C4-2B (cell line): ENCODE results near the gene MZT2A.
"Not testable (repeated sequence)": the region's sequence is repeated elsewhere in the genome, so short reads cannot be mapped to it uniquely, and the experiment has no call there.

Source experiments
- H3K27ac ChIP-seq: fragments of 450-650 bp; 2 replicates; pipeline ENCODE4 v1.5.1; 2017
- ZFX ChIP-seq: fragments of 450-650 bp; IDR thresholded peaks from 2 replicates; pipeline ENCODE4 v1.6.1; 2017
- TF ChIP-seq, protein P1 (sequence below): fragments of 450-650 bp; conservative IDR thresholded peaks from 2 replicates; pipeline ENCODE4 v1.5.1; 2017; ENCODE audit warnings: mild to moderate bottlenecking

Gene MZT2A

DNA sequence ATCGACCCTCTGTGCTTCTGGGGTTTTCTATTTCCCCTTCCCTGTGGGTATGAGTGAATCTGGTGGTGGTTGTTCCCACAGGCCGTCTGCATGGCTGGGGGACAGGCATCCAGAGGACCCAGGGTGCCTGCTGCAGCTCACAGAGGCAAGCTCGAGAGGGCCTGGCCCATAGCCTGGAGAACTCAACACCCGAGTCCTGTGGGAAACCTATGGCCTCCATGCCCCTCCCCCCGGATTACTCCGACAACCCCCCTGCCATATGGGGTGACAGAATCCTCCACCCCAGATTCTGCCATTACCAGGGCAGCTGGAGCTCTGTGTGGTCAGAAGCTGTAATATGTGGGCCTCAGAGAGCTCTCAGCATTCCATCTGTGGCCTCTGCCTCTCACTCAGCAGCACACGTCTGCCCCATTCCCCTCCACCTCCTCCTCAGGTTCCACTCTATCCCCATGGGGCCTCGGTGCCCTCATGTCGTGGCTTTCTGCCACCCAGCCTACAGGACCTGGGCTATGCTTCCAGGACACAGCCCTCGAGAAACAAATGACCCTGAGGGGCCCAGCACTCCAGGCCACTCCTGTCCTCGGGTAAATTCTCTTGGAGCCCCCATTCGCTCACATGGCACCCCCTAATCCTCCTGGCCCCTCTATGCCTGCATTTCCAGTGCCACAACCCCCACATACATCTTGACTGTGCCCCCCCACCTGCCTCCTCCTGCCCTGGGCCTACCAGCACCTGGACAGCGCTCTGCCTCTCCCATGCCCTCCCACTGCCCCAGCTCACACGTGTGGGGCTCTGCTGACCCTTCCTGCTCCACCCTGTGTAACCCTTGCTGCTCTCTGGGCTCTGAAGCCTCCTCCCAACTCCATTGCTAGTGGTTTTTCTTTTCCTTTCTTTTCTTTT, 3.6 kb downstream of the MZT2A start:
- no peak overlapping the region for H3K27ac ChIP-seq

DNA sequence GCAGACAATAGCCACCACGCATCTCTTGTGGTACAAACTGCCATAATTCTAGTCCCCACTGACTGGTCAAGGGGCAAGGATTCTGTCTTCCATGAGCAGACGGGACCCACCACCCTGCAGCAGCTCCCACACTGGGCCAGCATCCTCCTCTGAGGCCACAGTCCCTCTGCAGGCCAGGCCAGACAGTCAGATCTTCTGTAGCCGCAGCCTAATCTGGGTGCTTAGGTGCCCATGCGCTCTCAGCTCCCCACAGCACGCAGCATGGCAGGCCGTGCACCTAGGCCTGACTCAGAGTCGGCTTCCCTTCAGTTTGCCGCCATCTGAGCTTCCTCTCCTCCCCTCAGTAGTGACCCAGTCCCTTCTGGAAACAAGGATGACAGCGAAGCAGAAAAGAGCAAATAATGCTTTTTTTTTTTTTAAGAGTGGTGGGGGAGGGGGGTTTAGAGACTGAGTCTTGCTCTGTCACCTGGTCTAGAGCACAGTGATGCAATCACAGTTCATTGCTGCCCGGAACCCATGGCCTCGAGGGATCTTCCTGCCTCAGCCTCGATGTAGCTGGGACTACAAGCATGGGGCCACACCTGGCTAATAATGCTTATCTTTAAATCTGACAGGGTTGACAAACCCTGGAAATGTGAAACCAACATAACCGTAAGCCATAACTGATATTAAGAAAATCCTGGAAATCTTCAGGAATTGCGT, 5.8 kb downstream of the MZT2A start:
- H3K27ac ChIP-seq, result not testable (repeated sequence)

More for the DNA sequence above, 3.6 kb downstream of the MZT2A start:
- TF ChIP-seq ZFX, result no peak
- TF ChIP-seq, protein P1, sequence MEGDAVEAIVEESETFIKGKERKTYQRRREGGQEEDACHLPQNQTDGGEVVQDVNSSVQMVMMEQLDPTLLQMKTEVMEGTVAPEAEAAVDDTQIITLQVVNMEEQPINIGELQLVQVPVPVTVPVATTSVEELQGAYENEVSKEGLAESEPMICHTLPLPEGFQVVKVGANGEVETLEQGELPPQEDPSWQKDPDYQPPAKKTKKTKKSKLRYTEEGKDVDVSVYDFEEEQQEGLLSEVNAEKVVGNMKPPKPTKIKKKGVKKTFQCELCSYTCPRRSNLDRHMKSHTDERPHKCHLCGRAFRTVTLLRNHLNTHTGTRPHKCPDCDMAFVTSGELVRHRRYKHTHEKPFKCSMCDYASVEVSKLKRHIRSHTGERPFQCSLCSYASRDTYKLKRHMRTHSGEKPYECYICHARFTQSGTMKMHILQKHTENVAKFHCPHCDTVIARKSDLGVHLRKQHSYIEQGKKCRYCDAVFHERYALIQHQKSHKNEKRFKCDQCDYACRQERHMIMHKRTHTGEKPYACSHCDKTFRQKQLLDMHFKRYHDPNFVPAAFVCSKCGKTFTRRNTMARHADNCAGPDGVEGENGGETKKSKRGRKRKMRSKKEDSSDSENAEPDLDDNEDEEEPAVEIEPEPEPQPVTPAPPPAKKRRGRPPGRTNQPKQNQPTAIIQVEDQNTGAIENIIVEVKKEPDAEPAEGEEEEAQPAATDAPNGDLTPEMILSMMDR, result no peak

DNA sequence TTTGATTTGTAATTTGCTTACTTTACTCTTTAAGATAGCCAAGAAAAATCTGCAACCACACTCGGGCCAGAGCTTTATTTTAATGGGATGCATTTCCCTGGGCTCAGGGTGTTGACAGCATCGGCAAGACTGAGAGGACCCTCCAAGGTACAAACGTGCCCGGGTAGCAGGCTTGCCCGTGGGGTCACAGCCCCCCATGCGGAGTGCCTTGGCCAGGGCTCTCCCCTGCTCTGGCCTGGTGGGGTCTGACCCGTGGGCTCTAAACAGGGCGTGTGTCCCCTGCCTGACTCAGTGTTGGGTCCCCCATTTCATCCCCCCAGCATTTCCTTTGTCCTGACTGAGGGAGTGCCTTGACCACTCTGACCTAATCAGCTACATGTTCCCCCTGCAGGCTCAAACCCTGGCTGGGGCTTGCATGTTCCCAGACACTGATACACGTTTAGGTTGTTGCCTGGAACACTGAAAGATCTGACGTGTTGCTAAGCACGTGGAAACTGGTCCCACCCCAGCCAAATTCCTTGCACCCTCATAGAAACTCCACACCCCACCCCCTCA, 7.2 kb downstream of the MZT2A start:
- H3K27ac ChIP-seq, result not testable (repeated sequence)

DNA sequence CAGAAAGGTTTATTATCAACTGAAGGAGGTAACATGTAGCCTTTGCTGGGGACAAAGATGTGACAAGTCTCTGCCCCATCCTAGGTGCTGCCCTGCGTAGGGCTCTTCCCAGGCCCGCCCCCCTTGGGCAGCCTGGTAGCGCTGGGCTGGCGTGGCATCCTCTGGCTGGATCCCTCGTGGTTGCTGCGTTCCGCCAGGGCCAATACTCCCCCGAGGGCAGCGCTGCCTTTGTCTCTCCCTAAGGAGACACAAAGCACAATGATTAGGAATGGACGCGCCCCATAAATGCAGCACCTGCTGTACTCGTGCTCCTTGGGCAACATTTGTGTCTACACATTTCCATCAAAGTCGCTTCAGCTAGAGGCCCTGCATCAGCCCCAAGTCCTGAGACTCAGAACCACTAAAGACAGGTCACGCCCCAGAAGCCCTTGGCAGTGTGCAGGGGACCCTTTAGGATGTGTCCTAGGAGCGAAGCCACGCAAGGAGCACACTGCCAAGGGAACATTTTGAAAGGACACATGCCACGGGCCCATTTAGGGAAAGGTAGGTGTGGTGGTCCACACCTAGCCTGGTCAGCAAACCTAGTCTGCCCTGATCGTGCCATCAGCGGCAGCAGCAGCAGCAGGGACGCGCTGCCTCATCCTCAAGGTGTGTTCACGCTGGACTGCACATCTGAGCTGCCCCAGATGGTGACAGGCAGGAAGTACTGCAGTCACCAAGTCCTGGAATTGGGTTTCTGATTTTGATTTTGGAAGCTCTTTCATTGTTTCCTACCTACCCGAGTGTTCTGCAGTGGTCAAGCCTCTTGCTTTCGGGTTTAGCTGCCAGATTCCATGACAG, 8.0 kb downstream of the MZT2A start:
- H3K27ac ChIP-seq, result not testable (repeated sequence)

DNA sequence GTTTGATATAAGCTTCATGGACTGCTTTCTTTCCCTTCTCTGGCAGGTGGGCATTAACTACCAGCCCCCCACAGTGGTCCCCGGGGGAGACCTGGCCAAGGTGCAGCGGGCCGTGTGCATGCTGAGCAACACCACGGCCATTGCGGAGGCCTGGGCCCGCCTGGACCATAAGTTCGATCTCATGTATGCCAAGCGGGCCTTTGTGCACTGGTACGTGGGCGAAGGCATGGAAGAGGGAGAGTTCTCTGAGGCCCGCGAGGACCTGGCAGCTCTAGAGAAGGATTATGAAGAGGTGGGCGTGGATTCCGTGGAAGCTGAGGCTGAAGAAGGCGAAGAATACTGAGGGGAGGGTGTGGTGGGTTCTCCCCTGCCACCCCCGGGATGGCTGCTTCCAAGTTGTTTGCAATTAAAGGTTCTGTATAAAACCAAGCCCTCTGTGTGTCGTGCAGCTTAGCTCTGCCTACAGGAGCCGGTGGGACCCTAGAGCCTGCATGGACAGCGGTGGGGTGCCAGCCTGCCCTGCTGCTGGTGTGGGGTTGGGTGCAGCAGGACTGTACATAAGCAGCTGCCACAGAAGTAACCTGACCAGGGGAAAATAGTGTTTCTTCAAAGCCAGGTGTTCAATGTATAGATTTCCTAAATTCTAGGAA, 9.6 kb downstream of the MZT2A start:
- not testable (repeated sequence) for H3K27ac ChIP-seq

DNA sequence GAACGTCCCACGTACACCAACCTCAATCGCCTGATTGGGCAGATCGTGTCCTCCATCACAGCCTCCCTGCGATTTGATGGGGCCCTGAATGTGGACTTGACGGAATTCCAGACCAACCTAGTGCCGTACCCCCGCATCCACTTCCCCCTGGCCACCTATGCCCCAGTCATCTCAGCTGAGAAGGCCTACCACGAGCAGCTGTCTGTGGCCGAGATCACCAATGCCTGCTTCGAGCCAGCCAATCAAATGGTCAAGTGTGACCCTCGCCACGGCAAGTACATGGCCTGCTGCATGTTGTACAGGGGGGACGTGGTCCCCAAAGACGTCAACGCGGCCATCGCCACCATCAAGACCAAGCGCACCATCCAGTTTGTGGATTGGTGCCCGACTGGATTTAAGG, 11.8 kb downstream of the MZT2A start:
- H3K27ac ChIP-seq, result peak overlapping the region; percentile 87

DNA sequence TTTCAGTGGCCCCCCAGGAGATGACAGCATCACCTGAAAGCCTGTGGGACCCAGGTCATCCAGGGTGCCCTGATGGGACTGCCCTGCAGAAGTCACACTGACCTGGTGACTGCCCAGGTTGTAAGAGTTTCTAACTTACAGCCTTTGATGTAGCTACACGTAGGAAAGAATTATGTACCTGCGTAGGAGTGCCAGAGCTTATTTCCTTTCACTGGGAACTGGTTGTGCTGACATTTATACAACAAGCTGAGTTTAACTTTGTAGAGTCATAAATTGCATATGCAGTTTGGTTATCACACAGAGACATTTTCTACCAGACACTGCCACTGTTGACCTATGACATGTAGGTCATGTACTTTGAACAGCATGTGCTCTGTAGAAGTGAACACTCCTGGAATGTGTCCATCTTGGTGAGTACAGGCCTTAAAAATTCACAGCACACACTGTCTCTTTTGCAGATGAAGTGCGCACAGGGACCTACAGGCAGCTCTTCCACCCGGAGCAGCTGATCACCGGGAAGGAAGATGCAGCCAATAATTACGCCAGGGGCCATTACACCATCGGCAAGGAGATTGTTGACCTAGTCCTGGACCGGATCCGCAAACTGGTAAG, 13.2 kb downstream of the MZT2A start:
- H3K27ac ChIP-seq, result peak overlapping the region; percentile 87

DNA sequence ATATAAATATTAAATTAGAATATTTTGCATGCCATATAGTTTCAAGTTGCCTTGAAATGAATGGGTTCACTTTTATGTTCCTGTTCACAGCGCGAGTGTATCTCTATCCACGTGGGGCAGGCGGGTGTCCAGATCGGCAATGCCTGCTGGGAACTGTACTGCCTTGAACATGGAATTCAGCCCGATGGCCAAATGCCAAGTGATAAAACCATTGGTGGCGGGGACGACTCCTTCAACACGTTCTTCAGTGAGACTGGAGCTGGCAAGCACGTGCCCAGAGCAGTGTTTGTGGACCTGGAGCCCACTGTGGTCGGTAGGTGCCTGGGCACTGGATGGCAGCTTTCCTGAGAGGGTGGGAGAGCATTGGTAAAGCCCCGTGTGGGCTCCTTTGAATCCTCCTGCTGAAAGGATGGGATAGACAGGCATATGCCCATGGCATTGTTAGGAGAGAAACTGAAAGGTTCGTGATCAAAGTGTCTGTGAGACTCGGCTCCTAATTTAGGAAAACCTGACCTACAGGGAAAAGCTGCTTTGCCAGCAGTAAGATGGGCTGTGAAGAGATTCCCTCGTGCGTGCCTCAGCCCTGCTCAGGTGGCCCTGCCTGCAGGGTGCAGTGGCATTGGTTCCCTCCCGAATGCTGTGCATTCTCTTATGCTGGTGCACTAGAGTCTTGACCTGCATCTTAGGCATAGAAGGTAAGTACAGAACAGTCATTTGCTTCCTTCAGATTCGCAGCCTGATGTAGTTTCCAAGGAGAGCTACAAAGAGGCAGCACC, 13.9 kb downstream of the MZT2A start:
- peak overlapping the region; percentile 87 for H3K27ac ChIP-seq

DNA sequence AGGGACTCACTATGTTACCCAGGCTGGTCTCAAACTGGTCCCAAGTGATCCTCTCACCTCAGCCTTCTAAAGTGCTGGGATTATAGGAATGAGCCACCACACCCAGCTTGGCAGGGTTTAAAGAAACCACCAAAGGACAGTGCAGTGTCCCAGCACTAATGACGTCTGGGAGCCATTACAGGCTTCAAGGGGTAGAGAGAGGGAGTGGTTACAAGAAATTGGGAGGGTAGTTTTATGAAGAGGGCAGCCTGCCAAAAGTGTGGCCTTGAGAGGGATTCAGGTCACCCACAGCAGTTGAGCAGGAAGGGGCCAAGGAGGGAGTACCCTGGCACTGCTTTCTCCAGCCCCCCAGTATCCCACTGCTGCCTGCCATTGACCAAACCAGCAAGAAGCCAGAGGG, 15.0 kb downstream of the MZT2A start:
- H3K27ac ChIP-seq, result peak overlapping the region; percentile 25; the same call in 1 of the 2 replicates

DNA sequence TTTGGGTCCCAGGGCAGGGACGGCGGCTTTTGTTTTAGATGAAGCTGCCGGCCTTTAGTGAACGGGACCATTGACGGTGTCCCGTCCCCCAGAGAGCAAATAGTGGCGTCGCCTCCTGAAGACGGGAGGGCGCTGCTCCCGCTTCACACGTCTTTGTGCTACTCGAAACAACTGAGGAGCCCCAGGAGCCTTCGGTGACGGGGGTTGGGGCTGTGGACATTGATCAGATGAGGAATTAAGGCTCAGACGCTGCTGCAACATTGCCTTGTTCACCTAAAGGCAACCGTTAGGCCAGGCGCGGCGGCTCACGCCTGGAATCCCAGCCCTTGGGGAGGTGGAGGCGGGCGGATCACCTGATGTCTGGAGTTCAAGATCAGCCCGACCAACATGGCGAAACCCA, 15.8 kb downstream of the MZT2A start:
- not testable (repeated sequence) for H3K27ac ChIP-seq

DNA sequence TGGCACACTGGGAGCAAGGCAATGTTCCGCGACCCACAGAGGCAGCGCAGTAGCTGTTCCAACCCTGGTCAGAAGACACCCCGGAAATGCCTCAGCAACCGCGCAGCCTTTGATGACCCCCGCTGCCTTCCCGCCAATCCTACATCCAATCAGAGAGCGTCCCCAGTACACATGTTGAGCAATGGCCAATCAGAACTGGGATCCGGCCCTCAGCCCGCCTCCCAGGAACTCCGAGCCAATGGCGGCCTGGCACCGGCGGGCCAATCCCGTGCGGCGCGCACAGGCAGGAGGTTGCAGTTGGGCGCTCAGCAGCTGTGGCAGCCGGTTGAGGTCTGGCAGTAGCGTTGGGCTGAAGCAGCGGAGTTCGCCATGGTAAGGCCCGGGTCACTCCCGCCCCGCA, 16.4 kb downstream of the MZT2A start, which contains the start of gene TUBA3D:
TUBA3D (plus strand) TSS at position 289 of the 400 bp plus-strand sequence; CDS start at position 370, 81 bp downstream.
- TF ChIP-seq ZFX, result no peak
- TF ChIP-seq, protein P1, result no peak
- peak within 1 kb of the TSS; percentile 25; the same call in 1 of the 2 replicates for H3K27ac ChIP-seq

DNA sequence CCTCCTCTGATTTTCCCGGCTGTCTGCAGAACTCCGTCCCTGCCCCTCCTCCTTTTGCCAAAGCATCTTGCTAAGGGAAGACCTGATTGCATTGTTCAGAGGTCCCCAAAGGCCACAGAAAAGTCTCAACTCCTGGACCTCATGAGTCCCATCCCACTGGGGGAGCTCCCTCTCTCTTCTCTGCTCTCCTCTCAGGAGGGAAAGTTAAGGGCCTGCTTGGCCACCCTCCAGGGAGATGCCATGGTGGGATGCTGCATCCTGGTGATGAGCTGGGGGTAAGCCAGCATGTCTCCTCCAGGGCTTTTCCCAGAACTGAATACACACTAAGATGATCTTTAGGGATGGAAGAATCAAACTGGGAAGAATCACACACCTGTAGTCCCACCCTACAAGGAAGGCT, 18.9 kb downstream of the MZT2A start:
- H3K27ac ChIP-seq, result not testable (repeated sequence)

DNA sequence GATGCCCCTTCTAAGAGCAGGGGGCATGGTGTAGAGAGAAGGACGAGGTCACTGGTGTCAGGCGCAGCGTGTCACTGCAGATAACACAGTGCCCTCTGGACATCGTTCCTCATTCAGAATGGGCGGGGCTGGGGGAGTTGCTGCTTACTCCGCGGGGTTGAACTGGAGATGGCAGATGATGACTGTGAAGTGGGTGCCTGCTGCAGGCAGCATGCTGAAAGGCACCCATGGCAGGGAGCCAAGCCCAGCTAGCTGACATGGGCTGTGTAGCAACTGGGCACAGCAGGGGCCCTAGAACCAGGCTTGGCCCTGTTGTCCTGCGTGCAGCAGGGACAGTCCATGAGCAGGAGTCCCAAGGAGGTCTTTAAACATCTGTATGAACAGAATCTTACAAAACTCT, 20.6 kb downstream of the MZT2A start:
- not testable (repeated sequence) for H3K27ac ChIP-seq

DNA sequence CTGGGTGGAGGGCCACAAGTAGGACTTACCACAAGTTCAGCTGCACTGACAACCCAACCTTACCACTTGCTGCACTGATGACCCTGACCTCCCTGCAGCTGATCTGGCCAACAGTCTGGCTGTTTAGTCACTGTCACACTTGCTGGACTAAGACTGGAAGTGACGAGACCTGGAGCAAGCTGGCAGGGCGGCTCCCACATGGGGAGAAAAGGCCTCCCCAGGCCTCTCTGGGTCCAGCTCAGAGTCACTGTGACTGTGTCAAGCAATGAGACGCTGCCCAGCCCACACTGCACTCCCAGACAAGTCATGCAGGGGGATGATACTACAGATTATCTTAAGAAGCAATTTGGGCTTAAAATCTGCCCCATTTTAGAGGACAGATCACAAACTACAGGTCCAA, 21.3 kb downstream of the MZT2A start:
- H3K27ac ChIP-seq, result not testable (repeated sequence)

DNA sequence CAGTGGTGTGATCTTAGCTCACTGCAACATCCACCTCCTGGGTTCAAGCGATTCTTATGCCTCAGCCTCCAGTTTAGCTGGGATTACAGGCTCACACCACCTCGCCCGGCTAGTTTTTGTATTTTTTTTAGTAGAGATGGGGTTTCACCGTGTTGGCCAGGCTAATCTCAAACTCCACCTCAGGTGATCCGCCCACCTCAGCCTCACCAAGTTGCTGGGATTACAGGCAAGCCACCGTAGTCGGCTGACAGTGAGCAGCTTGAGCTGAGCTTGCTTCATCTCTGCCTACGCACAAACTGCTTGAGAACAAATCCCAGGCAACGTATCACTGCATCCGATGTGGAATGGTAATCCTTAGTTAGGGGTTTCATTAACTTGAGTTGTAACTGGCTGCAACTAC, 24.5 kb downstream of the MZT2A start:
- not testable (repeated sequence) for H3K27ac ChIP-seq

DNA sequence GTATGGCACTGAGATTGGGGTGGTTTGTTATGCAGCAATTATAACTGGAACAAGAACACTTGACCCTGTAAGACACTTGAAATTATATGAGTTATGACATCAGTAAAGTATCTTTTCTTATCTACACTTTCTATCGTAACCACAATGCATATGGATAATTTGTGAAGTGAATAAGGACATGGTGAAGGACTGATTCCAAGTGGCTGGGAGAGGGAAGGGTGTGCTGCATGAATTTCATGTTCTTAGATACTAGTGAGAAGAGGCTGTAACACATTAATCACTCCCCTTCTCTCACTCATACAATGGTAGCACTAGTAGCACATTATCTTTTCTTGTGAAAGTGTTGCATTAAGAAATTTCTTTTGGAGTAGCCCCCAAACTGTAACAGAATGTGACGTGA, 37.3 kb downstream of the MZT2A start:
- H3K27ac ChIP-seq, result not testable (repeated sequence)
